ENCODE measurements around the gene SLU7. TPM values are rescaled to one million over a fixed set of nuclear protein-coding genes. Genes with fewer than 3 reads are reported as not detected.

SLU7 gene
- total RNA-seq, 1 donor from 2014 or later = 10.2 TPM

- Histone ChIP-seq H3K27ac (no peak overlapping the region), H3K27me3 (no peaks in the 10 kb centered on the region), H3K9me3 (no peaks in the 10 kb centered on the region), H3K36me3 (no peaks in the 10 kb centered on the region), H3K4me1 (no peaks in the 10 kb centered on the region), H3K4me3 (no peak overlapping the region)
- no peak for DNase-seq (ENCODE audit: low spot score in 2 of 2)
- TF ChIP-seq CTCF (IDR thresholded peaks at IDR 0.05) = no peak
- intact Hi-C loops (cut with DNase I) = no loop called here
Observed at GRCh38 chr5:160449458-160449857, 30.6 kb upstream of the SLU7 start.

- Histone ChIP-seq H3K4me1 (no peaks in the 10 kb centered on the region), H3K27me3 (no peaks in the 10 kb centered on the region), H3K4me3 (no peak overlapping the region), H3K36me3 (no peaks in the 10 kb centered on the region), H3K9me3 (no peaks in the 10 kb centered on the region), H3K27ac (no peak overlapping the region)
- no peak for TF ChIP-seq CTCF (IDR thresholded peaks at IDR 0.05)
- intact Hi-C loops (cut with DNase I) = no loop called here
- no peak for DNase-seq (ENCODE audit: low spot score in 2 of 2)
Observed at GRCh38 chr5:160448886-160449285, 30.0 kb upstream of the SLU7 start.

GRCh38 chr5:160445751-160446150 lies 26.9 kb upstream of the SLU7 start:
- H3K27ac ChIP-seq = no peak overlapping the region
- no peak for TF ChIP-seq CTCF (IDR thresholded peaks at IDR 0.05)
- no peaks in the 10 kb centered on the region for H3K27me3 ChIP-seq
- no peak for DNase-seq (ENCODE audit: low spot score in 2 of 2)
- intact Hi-C loops (cut with DNase I) = no loop called here
- no peaks in the 10 kb centered on the region for H3K36me3 ChIP-seq
- no peaks in the 10 kb centered on the region for H3K9me3 ChIP-seq
- H3K4me3 ChIP-seq = no peak overlapping the region
- no peaks in the 10 kb centered on the region for H3K4me1 ChIP-seq

- no peak for DNase-seq (ENCODE audit: low spot score in 2 of 2)
- H3K27me3 ChIP-seq = no peaks in the 10 kb centered on the region
- no peaks in the 10 kb centered on the region for H3K36me3 ChIP-seq
- H3K4me1 ChIP-seq = no peaks in the 10 kb centered on the region
- no peak for TF ChIP-seq CTCF (IDR thresholded peaks at IDR 0.05)
- H3K9me3 ChIP-seq = no peaks in the 10 kb centered on the region
- H3K4me3 ChIP-seq = no peak overlapping the region
- no peak overlapping the region for H3K27ac ChIP-seq
- intact Hi-C loops (cut with DNase I) = no loop called here
Observed at GRCh38 chr5:160445132-160445531, 26.3 kb upstream of the SLU7 start.

- Histone ChIP-seq H3K9me3 (no peaks in the 10 kb centered on the region), H3K27me3 (no peaks in the 10 kb centered on the region), H3K4me3 (no peak overlapping the region), H3K36me3 (no peaks in the 10 kb centered on the region), H3K4me1 (no peaks in the 10 kb centered on the region), H3K27ac (no peak overlapping the region)
- TF ChIP-seq CTCF (IDR thresholded peaks at IDR 0.05) = no peak
- intact Hi-C loops (cut with DNase I) = no loop called here
- DNase-seq (ENCODE audit: low spot score in 2 of 2) = no peak
Observed at GRCh38 chr5:160444407-160444806, 25.5 kb upstream of the SLU7 start.

- Histone ChIP-seq H3K4me1 (no peaks in the 10 kb centered on the region), H3K27me3 (no peaks in the 10 kb centered on the region), H3K9me3 (no peaks in the 10 kb centered on the region), H3K36me3 (no peaks in the 10 kb centered on the region), H3K27ac (no peak overlapping the region), H3K4me3 (no peak overlapping the region)
- intact Hi-C loops (cut with DNase I) = no loop called here
- DNase-seq (ENCODE audit: low spot score in 2 of 2) = no peak
- TF ChIP-seq CTCF (IDR thresholded peaks at IDR 0.05) = no peak
Observed at GRCh38 chr5:160442824-160443431, 24.0 kb upstream of the SLU7 start.
